AG08395 (cell line): ENCODE data around the gene AZIN2.
A peak's percentile ranks its signal among the peaks of the same experiment; 100 is the strongest.

Experiments used
- DNase-seq: peaks from one replicate; pipeline ENCODE4 v3.0.0; 2012; ENCODE audit warnings: mixed read lengths, low spot score

The AZIN2 gene

GRCh38 chr1:33152685-33153432 is 71.9 kb downstream of the AZIN2 start:
- DNase-seq: peak; percentile 48

GRCh38 chr1:33153650-33154049 is 72.7 kb downstream of the AZIN2 start:
- no peak for DNase-seq

GRCh38 chr1:33155877-33156538 is 75.1 kb downstream of the AZIN2 start:
- no peak for DNase-seq

GRCh38 chr1:33157131-33157530 is 76.2 kb downstream of the AZIN2 start:
- no peak for DNase-seq

- DNase-seq: no peak
These were observed 77.4 kb downstream of the AZIN2 start for GRCh38 chr1:33158366-33158765.

GRCh38 chr1:33159577-33159976 is 78.6 kb downstream of the AZIN2 start:
- DNase-seq: no peak

GRCh38 chr1:33161061-33161681 is 80.2 kb downstream of the AZIN2 start:
- DNase-seq: no peak

GRCh38 chr1:33162141-33162540 is 81.2 kb downstream of the AZIN2 start:
- no peak for DNase-seq

GRCh38 chr1:33163621-33164519 is 82.9 kb downstream of the AZIN2 start:
- DNase-seq: no peak

- DNase-seq: no peak
These were observed 84.3 kb downstream of the AZIN2 start for GRCh38 chr1:33165209-33165608.

GRCh38 chr1:33165809-33166208 is 84.9 kb downstream of the AZIN2 start:
- no peak for DNase-seq

GRCh38 chr1:33167650-33168447 is 86.9 kb downstream of the AZIN2 start:
- no peak for DNase-seq

GRCh38 chr1:33168556-33169289 is 87.8 kb downstream of the AZIN2 start:
- DNase-seq: no peak

GRCh38 chr1:33169290-33170055 is 88.5 kb downstream of the AZIN2 start:
- no peak for DNase-seq
